HG03097 (cell line): Measurements from ENCODE around the gene PPP4R4.

ENCODE experiments used
- ATAC-seq: cut with Tn5 transposase; IDR thresholded peaks from one replicate; pipeline ENCODE4 v1.9.1; 2021; ENCODE audit not compliant: unreplicated experiment, low FRiP score

PPP4R4 gene, protein sequence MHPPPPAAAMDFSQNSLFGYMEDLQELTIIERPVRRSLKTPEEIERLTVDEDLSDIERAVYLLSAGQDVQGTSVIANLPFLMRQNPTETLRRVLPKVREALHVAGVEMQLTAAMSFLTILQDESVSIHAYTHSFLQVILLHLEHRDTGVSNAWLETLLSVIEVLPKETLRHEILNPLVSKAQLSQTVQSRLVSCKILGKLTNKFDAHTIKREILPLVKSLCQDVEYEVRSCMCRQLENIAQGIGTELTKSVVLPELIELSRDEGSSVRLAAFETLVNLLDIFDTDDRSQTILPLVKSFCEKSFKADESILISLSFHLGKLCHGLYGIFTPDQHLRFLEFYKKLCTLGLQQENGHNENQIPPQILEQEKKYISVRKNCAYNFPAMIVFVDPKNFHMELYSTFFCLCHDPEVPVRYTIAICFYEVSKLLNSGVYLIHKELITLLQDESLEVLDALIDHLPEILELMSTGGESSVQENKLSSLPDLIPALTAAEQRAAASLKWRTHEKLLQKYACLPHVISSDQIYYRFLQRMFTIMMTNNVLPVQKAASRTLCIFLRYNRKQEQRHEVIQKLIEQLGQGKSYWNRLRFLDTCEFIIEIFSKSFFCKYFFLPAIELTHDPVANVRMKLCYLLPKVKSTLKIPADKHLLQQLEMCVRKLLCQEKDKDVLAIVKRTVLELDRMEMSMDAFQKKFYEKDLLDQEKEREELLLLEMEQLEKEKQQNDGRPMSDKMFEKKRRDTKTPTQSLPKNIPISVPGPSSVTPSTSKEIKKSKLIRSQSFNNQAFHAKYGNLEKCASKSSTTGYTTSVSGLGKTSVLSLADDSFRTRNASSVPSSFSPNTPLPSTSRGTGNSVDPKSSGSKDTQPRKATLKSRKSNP

DNA sequence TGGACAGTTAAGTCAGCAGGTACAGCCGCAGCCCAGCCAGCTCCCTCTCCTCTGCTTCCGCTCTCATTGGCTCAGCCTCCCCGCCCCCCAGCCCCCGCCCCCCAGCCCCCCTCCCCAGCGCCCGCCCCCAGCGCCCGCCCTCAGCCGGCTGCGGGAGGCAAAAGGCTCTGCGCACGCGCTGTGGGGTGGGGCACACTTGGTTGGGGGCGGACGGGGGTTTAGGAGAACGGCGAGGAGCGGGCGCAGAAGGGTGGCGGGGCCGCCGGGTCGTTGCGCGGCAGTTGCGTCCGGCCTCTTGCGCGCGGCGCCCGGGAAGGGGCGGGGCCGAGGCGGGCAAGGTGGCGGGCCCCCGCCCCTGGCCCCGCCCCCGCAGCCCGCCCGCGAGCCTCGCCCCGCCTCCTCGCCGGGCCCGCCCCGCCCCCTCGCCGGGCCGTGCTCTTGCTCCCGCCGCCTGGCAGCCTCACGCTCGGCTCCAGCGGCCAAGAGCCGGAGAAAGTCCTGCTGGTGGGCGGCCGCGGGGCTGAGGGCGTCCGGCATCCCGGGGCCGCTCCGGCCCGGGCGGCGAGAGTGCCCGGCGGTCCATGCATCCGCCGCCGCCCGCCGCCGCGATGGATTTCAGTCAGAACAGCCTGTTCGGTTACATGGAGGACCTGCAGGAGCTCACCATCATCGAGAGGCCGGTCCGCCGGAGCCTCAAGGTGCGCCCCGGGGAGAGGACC is at the start of gene PPP4R4:
Gene PPP4R4, plus strand, starts transcription at position 438 of the 719 bp plus-strand sequence. Its CDS starts 144 bp downstream, at position 582.
- ATAC-seq, result peak; percentile 83

DNA sequence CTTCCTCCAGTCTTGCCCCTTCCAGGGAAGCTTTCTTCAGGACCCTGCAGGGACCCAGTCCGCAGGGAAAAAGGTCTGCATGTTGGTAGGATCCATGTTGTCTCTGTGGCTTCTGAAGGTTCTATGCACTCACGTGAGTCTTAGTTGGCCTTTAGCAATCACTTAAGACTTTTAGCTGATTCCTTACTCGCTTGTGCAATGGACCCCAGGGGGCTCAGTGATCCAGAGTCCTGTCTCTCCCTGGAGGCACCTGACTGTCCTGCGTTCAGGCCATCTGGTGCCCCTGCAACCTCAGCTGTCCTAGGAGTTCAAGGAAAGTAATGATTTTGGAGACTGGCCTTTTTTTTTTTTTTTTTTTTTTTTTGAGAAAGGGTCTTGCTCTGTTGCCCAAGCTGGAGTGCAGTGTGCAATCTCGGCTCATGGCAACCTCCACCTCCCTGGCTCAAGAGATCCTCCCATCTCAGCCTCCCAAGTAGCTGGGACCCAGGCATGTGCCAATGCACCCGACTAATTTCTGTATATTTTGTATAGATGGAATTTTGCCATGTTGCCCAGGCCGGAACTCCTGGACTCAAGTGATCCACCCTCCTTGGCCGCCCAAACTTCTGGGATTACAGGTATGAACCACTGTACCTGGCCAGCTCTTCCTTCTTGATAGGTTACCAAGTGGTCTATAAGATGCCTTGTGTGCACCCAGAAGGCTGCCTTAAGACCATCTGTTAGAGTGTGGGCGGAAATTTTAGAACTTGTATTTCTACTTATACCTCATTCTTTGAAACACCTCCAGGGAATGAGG is 49.3 kb upstream of the PPP4R4 start:
- ATAC-seq, result no peak

DNA sequence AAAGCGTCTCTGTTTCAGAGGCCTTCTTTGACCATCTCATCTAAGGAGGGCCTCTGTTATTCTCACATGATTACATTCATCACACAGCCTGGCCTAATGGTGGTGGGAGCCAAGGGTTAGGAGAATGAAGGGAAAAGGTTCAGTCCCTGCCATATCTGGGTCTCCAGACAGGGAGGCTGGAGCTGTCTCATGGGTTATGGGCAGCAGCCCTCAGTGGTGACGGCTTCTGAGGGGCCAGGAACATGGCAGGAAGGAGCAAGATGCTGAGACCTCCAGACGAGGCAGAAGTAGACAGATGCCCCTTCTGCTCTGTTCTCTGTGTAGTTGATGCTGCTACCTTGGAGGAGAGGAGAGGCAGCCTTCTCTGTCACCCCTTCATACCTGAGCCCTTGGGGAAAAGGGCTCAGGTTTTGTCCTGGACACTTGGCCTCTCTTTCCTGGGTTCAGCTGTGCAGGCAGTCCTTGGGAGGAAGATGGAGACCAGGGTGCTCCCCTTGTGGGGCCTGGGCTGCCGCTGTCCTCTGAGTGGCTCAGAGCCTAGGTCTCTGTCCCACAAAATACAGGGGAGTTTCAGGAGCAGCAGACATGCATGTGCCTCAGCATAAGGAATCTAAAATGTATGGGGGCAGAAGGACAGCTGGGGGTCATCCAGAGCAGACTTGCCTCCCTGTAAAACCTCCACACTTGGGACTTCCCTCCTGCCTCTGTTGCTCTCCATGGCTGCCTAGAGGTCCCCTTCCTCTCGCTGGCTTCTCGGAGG is 48.3 kb upstream of the PPP4R4 start:
- ATAC-seq, result no peak

DNA sequence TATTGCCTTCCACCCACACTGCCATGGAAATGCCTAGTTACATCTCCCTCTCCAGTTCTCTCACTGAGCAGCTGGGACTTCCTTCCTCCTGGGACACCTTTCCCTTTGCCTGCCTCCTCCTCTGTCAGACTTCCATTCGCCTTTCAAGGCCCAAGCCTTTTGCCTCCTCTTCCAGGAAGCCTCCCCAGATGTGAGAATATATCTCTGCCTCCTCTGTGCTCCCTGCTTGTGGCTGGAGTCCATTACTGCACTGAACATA is 47.8 kb upstream of the PPP4R4 start:
- ATAC-seq, result no peak

DNA sequence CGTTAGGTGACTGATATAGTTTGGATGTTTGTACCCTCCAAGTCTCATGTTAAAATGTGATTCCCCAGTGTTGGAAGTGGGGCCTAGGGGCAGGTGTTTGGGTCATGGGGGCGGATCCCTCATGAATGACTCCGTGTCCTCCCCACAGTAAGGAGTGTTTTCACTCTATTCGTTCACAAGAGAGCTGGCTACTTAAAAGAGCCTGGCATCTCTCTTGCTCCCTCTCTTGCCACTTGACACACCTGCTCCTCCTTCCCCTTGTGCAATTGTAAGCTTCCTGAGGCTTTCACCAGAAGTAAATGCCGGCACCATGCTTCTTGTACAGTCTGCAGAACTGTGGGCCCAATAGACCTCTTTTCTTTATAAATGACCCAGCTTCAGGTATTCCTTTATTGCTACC is 47.3 kb upstream of the PPP4R4 start:
- ATAC-seq, result no peak

DNA sequence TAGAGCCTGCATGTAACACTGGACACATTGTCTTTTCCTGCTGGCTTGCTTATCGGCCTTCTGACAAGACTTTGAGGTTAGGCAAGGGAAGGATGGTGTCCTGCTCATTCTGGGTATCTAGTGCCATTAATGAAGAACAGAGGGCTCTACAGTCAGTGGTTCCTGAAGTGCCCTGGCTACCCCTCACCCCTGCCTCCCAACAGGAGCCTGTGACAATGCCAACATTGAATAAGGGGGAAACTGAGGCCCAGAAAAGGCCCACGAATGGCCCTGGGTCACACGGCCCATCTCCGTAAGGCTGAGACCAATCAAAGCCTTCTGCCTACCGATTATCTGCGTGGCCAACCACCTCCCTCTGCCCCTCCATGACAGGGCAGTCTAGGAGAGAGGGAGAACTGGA is 46.8 kb upstream of the PPP4R4 start:
- ATAC-seq, result no peak

DNA sequence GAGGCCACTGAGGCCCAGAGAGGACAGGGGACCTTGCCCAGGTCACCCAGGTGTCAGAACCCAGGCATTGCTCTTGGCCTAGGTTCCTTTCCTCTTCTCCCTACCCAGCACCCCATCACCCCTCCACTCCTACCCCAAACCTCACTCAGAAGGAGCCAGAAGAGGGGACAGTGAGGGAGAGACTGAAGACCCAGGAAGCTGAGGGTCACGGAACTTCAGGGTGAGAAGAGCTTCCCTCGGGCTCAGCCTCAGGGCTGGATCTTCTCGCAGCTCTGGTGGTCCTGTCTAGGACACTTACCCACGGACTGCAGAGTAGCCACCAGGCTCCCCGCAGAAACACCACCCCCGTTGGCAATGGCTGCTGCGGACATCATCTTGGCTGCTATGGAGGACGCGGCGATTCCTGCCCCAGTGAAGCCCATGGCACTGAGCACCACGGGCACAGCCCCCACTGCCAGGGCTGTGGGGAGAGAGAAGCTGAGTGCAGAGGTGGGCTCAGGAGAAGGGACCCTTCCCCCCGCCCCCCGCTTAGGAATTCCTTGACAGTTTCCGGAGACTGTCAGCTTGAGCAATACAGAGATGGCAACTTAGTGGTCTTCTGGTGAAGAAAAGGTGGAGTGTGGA is 45.8 kb upstream of the PPP4R4 start:
- no peak for ATAC-seq

DNA sequence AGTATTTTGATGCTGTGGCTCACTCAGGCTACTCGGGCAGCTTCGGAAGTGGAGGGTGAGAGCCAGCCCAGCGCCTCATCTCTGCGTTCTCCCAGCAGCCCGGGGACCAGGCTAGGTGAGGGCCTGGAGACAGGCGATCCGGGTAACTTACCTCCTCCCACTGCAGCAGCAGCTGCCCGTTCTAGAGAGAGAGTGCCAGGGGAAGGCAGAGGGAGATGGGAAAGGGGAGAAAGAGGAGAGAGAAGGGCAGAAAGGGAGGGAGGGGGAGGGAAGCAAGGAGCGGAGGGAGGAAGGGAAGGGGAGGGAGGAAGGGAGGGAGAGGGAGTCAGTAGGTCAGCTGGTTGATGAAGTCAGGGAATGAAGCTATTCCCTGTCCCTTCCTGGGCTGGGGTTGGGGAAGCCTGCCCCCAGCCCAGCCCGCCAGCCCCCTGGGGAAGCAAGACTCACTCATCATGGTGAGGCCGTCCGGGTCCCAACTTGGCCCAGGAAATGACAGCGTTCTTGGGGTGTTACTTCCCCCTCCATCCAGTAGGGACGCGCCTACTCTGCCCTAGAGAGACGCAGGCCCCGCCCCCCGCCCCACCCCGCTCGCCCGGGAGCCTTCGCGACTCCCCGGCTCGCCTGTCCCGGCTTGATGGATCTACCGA is 44.9 kb upstream of the PPP4R4 start, which contains the start of gene IFI27L2:
Gene IFI27L2, minus strand, starts transcription at position 494 of the 647 bp plus-strand sequence. Its CDS starts 40 bp downstream, at position 454.
- peak; percentile 81 for ATAC-seq

DNA sequence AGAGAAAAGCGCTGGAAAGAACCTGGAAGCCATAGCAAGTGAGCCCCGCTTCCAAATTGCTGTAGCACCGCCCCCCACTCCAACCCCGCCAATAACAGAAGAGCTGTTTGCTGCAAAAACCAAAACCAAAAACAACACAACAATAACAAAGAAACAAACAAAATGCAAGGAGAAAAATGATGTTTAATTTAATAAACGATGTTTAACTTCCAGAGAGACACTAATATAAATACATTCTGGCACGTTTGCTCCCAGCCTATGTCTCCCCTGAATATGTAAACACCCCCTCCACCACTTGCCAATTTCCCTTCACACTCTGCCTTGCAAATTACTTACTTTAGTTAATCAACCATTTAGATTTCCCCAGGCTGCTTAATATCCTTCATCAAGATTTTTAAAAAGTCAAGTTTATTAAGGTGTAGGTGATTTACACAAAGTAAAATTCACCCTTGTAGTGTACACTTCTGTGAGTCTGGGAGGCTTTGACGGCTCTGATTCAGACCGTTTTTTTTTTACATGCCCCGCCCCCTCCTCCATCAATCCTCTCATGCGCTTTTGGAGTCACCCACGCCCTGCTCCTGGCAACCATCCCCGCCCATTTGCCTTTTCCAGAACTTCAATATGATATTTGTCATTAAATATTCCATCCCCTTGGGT is 44.2 kb upstream of the PPP4R4 start:
- no peak for ATAC-seq

DNA sequence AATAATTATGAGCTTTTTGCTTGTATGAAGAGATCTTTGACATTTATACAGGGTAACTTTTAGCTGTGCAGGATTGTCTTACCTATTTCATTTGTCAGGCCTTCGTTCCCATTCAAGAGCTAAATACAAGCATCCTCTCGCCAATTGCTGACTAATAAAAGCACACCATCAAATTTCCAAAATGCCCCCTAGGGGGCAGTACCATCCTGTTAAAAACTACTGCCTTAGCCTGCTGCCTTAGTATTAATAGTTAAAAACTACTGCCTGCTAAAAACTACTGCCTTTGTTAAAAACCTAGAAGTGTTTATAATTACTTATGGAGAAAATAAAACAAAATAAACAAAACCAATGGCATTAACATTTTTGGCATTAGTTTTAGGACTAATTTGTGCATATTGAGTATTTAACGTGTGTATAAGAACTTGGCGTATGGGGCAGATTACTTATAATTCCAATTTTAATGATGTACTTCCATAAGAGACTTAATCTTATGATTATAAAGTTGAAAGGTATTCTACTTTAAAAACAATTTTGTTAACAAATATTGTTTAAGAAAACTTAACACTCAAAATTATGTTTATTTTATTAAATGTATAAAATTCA is 41.7 kb upstream of the PPP4R4 start:
- ATAC-seq, result no peak

DNA sequence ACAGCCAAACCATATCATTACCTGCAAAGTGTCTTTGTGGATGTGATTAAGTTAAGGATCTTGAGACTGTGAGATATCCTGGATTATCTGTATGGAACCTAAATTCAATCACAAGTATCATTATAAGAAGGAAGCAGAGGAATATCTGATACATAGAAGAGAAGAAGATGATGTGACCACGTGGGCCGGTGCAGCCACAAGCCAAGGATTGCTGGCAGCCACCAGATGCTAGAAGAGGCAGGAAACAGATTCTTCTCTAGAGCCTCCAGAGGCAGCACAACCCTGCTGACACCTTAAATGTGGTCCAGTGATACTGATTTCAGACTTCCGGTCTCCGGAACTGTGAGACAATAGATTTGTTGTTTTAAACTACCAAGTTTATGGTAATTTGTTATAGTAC is 38.6 kb upstream of the PPP4R4 start:
- ATAC-seq, result no peak

DNA sequence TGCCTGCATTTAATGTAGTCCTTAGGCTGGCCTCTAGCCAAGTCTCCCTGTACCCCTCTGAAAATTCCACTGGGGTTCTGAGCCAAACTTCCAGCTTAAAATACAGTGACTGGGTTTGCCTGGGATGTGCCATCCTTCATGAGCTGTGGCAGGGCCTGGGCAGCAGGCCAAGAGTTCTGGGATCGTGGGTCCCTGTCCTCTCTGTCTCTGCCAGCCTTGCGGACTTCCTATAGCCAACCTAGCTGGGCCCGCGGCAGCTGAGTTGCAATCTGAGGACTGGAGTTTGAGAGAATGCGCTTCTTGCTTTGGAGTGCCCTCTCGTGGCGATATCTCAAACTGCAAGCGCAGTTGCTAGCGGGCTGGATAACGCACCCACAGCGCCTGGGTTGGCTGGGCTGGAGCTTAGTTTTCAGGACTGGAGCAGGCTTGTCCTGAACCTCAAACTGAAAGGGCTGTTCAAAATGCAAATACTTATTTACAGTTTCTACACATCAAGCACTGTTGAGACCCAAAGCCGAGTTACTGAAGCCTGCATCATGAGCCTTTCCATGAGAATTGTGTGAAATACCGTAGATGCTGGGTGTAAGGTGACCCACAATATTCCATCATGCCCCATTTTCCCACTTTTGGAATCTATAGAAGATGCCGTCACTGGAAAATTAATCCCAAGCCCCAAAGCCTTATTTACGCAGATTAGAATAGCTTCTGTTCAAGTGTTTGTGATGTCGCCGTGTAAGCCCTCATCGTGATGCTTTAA is 37.4 kb upstream of the PPP4R4 start:
- ATAC-seq, result no peak

DNA sequence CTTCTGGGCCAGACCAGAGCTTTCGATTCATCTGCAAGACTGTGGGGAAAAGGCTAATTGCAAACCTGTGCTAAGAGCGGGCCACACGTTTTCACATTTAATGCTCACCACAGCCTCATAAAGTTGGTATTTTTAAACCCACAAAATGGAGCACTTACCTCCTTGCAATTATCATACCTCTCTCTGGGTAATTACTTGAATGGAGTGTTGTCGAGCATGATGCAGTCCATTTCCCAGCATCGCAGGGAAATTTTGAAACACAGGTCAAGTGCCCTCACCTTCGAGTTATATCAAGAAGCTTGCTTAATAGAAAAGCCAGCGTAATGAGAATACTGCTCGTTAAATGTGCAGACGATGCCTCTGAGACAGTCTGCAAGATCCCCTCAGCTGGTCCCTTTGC is 35.9 kb upstream of the PPP4R4 start:
- ATAC-seq, result no peak

DNA sequence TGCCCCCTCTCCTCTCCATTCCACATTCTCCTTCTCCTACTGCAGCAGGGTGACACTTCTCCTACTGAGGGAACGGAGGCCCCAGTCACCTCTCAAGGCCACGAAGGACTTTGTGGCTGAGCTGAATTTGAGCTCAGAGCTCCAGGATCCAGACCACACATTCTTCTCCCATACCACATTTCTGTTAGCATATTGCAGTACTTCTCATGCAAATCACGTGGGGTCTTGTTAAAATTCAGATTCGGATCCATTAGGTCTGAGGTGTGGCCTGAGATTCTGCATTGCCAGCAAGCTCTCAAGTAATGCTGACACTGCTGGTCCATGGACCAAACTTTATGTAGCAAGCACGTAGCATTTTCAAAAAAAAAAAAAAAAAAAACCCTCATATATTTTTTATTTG is 35.1 kb upstream of the PPP4R4 start:
- ATAC-seq, result no peak

DNA sequence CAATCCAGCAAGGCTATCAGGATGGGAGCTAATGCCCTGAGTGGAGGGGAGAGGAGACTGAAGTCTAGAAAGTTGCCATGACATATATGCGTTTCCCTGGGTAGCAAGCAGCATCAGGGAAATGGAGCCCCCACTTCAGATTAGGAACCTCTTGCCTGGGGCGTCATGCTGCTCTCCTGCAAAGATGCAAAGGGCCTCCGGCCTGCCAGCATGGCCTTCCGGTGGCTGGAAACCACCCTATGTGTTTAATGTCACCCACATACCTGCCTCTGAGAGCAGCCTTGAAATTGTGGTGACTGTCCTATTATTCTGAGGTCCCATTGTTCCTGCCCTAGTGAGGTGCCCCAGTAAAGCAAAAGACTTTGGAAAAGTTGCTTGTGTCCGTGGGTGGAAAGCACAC is 34.7 kb upstream of the PPP4R4 start:
- ATAC-seq, result no peak

DNA sequence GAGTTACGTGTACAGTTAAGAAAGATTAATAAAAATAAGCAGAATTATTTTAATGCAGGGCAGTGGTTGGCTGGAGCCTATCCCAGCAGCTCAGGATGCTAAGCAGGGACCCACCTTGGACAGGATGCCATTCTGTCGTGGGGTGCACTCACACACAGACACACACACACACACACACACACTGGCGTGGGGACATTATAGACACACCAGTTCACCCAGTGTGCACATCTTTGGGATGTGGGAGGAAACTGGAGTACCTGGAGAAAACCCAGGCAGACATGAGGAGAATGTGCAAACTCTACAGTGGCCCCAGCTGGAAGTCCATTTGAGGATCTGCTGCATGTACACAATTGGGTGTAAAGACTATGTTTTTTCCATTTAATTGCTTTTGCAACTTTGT is 31.9 kb upstream of the PPP4R4 start:
- no peak for ATAC-seq

DNA sequence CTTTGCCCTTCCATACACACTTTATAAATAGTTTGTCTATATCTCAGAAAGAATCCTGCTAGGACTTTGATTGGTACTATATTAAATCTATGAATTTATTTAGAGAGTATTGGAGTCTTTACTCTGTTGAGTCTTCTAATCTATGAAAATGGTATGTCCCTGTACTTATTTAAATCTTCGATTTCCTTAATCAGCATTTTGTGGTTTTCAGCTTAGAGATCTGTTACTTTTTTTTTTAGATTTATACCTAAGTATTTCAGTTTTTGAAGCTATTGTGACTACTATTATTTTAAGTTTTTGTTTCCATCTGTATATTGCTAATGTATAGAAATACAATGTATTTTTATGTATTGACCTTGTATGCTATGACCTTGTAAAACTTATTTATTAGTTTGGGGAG is 31.3 kb upstream of the PPP4R4 start:
- no peak for ATAC-seq
